HG02943 (cell line): ENCODE data around the gene BAHCC1.

Experiments used
- ATAC-seq: cut with Tn5 transposase; IDR thresholded peaks from one replicate; pipeline ENCODE4 v1.9.1; 2021; ENCODE audit warnings: mild to moderate bottlenecking, low read depth, moderate library complexity; ENCODE audit not compliant: unreplicated experiment

Gene BAHCC1

GRCh38 chr17:81509972-81510784 lies 114.9 kb downstream of the BAHCC1 start:
- ATAC-seq = no peak

- no peak for ATAC-seq
Measured at GRCh38 chr17:81510785-81511553, 115.7 kb downstream of the BAHCC1 start.

GRCh38 chr17:81511554-81511803 lies 116.2 kb downstream of the BAHCC1 start:
- no peak for ATAC-seq

GRCh38 chr17:81511804-81512561 lies 116.7 kb downstream of the BAHCC1 start:
- ATAC-seq = no peak

GRCh38 chr17:81512562-81513371 lies 117.5 kb downstream of the BAHCC1 start, which contains the start of gene ACTG1:
Gene ACTG1, minus strand, starts transcription at chr17:81512799. Its CDS starts 445 bp downstream, at chr17:81512354.
- ATAC-seq = peak; percentile 44

GRCh38 chr17:81513372-81513752 lies 118.1 kb downstream of the BAHCC1 start:
- peak; percentile 6 for ATAC-seq

GRCh38 chr17:81513753-81514488 lies 118.7 kb downstream of the BAHCC1 start:
- ATAC-seq = no peak

GRCh38 chr17:81514489-81514738 lies 119.2 kb downstream of the BAHCC1 start:
- ATAC-seq = no peak

- ATAC-seq = no peak
Measured at GRCh38 chr17:81514739-81515529, 119.7 kb downstream of the BAHCC1 start.

GRCh38 chr17:81515530-81516041 lies 120.3 kb downstream of the BAHCC1 start:
- ATAC-seq = no peak
